ENCODE results near the gene EIF4H.
"Not testable (repeated sequence)": the region's sequence is repeated elsewhere in the genome, so short reads cannot be mapped to it uniquely, and the experiment has no call there.

EIF4H gene

DNA sequence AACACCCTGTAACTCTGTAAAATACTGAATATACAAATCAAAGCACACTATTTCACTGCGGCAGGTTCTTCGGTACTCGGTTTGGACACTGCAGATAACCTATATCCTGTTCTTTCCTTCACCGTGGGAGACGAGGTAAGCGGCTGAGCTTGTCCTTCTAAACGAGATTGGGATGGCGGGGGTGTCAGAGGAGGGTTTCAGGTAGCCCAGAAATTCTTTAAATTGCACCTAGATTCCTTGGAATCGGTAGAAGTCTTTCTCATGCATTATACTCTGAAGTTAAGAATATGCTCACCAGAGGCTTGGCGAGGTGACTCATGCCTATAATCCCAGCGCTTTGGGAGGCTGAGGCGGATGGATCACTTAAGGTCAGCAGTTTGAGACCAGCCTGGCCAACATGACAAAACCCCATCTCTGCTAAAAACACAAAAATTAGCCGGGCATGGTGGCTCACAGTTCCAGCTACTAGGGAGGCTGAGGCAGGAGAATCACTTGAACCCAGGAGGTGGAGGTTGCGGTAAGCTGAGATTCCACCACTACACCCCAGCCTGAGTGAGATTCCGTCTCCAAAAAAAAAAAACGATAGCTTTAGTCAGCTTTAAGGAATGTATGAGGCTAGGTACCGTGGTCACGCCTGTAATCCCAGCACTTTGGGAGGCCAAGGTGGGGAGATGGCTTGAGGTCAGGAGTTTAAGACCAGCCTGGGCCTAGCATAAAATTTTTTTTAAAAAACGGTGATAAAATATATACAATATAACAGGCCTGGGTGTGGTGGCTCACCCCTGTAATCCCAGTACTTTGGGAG, 25.6 kb downstream of the EIF4H start:
- DNase-seq (ENCODE audit: low read depth in 2 of 2), result no peak

DNA sequence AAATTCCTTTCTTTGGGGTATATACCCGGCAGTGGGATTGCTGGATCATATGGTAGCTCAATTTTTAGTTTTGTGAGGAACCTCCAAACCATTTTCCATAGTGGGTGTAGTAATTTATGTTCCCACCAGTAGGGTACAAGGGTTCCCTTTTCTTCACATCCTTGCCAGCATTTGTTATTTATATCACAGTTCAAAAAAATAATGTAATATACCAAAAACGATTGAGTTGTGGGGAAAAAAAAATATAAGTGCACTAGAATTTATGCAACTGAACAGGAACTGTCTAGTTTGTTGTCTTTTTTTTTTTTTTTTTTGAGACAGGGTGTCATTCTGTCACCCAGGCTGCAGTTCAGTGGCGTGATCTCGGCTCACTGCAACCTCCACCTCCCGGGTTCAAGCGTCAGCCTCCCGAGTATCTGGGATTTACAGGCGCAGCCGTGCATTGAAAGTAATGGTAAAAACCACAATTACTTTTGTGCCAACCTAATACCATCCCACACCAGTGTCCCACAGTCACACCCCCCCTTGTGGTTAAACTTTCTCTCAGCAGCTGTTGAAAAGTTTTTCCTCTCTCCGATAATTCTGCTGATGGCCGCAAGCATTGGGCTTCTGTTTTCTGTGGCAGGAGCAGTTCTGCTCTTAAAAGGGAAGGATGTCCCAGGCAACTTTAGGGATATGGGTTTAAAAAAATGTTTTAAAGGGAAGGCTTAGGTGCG, 28.8 kb downstream of the EIF4H start:
- DNase-seq (ENCODE audit: low read depth in 2 of 2), result no peak

DNA sequence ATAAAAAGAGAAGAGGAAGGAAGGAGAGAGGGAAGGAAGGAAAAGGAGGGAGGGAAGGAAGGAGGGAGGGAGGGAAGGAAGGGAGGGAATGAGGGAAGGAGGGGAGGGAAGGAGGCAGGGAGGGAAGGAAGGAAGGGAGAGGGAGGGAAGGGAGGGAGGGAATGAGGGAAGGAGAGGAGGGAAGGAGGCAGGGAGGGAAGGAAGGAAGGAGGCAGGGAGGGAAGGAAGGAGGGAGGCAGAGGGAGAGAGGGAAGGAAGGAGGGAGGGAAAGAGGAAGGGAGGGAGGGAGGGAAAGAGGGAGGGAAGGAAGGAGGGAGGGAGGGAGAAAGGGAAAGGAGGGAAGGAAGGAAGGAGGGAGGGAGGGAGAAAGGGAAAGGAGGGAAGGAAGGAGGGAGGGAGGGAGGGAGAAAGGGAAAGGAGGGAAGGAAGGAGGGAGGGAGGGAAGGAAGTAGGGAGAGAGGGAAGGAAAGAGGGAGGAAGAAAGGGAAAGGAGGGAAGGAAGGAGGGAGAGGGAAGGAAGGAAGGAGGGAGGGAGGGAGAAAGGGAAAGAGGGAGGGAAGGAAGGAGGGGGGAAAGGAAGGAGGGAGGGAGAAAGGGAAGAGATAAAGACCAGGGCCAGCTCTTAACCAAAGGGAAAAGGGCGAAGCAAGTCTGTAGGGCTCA, 29.9 kb downstream of the EIF4H start:
- no peak for DNase-seq (ENCODE audit: low read depth in 2 of 2)

DNA sequence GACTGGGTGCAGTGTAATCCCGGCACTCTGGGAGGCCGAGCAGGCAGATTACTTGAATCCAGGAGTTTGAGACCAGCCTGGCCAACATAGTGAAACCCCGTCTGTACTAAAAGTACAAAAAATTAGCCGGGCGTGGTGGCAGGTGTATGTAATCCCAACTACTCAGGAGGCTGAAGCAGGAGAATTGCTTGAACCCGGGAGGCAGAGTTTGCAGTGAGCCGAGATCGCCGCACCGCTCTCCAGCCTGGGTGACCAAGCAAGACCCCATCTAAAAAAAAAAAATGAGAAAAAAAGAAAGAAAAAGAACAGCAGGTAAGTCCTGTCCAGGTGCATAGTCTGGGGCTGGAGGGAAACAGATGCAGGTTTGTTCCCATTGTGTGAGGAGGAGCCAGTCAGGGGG, 31.9 kb downstream of the EIF4H start:
- not testable (repeated sequence) for DNase-seq (ENCODE audit: low read depth in 2 of 2)

DNA sequence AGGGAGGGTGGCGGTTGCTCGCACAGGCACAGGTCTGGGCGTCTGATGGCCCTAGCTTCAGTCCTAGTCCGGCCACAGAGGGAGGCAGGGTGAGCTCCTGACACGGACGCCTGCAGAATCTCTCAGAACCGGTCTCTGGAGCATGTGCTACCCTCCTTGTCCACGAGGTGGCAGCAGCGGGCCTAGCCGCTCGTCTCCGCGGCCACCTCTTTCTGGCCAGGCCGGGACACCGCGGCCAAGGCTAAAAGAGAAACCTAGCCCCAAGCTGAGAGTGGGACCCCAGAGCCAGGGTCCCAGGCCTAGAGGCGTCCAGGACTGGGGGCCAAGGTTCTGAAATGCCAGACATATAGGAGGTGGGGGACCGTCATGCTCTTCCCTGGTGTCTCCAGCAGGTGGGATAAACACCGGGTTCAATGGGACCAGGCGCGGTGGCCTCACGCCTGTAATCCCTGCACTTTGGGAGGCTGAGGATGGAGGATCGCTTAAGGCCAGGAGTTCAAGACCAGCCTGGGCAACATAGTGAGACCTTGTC, 32.5 kb downstream of the EIF4H start:
- DNase-seq (ENCODE audit: low read depth in 2 of 2), result peak; percentile 67 to 70

DNA sequence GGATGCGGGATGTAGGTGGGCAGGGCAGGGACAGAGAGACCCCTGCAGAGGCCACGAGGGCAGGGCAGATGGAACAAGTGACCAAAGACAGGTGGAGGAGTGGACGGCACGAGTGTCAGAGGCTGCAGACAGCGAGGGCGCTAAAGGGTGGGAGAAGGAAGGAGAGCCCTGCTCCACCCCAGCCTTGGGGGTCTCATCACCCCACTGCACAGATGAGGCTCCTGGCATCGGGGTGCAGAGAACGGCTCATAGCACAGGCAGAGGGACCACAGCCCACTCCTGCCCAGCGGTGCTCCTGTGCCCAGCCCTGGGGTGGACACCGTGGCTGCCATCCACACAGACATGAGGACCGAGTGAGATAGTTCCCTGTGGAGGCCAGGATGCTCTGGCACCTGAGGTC, 33.4 kb downstream of the EIF4H start:
- no peak for DNase-seq (ENCODE audit: low read depth in 2 of 2)

DNA sequence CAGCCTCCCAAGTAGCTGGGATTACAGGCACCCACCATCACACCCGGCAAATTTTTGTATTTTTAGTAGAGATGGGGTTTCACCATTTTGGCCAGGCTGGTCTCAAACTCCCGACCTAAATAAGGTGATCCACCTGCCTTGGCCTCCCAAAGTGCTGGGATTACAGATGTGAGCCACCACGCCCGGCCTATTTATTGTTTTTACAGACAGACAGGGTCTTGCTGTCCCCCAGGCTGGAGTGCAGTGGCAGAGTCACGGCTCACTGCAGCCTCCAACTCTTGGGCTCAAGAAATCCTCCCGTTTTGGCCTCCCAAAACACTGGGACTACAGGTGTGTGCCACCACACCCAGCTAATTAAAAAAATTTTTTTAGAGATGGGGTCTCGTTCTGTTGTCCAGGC, 34.1 kb downstream of the EIF4H start:
- DNase-seq (ENCODE audit: low read depth in 2 of 2), result not testable (repeated sequence)

DNA sequence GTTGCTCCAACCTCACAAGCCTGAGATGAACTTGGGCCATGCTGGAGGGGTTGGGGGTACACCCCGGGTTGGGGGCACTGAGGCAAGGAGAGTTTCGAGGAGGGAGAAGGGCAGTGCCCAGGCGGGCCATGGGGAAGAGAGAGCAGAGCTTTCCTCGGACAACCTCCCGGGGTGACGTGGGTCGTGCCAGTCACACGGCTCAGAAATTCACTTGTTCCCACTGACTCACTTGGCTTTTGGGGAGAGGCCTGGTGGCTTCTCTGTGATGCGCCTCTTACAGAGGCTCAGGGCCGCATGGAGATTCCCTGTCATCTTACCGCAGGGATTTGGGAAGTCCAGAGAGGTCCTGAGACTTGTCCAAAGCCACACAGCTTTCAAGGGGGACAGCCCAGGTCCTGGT, 38.5 kb downstream of the EIF4H start:
- no peak for DNase-seq (ENCODE audit: low read depth in 2 of 2)

DNA sequence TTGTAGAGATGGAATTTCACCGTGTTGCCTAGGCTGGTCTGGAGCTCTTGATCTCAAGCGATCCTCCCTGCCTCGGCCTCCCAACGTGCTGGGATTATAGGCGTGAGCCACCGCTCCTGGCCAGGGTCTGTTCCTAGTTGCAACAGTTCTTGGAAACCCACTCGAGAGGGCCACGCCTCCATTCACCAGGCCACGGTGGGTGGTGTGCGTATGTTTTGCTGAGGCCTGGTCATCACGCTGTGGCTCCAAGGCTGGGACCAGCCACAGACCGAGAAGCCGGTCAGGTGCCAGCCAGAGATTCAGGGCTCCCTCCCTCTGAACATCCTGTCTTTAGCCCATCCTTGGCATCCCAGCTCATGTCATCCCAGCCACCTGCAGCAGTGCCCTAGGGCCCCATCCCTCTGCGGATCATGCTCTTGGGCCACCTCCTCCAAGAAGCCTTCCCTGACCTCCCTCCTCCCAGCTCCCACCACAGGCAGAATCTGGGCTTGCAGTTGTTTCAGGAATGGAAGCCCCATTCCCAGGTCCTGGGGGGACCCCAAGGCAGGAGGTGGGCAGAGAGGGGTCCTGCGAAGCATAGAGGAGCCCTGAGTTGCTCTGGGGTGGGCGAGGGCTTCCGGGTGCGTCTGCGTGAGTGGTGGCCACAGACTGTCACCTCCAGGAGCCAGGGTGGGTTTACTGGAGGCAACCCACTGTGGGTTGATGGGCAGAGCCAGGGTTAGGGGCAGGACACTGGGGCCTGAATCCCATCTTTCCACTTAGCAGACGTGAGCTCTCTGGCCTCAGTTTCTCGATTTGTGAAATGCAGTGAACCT, 40.9 kb downstream of the EIF4H start:
- DNase-seq (ENCODE audit: low read depth in 2 of 2), result no peak

DNA sequence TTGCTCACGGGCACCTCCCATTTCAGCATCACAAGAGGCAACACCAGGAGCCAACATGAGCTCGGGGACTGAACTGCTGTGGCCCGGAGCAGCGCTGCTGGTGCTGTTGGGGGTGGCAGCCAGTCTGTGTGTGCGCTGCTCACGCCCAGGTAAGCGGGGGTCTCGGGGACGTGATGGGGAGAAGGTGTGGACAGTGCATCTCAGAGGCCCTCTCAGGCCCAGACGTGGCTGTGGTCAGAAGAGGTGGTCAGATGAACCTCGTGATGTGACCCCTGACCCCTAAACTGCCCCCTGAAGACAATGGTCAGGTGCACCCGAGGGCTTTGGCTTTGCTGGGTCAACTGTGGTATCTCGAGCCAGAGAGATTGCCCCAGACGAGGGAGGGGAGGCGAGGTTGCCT, 41.8 kb downstream of the EIF4H start:
- no peak for DNase-seq (ENCODE audit: low read depth in 2 of 2)

DNA sequence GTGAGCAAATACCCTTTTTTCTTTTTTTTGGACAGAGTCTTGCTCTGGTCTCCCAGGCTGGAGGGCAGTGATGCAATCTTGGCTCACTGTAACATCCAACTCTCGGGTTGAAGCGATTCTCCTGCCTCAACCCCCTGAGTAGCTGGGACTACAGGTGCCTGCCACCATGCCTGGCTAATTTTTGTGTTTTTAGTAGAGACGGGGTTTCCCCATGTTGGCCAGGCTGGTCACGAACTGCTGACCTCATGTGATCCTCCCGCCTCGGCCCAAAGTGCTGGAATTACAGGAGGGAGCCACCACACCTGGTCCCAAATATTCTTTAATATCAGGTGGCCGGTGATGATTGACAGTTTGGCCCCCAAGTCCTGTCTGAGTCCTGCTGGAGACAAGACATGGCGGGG, 42.2 kb downstream of the EIF4H start:
- no peak for DNase-seq (ENCODE audit: low read depth in 2 of 2)

DNA sequence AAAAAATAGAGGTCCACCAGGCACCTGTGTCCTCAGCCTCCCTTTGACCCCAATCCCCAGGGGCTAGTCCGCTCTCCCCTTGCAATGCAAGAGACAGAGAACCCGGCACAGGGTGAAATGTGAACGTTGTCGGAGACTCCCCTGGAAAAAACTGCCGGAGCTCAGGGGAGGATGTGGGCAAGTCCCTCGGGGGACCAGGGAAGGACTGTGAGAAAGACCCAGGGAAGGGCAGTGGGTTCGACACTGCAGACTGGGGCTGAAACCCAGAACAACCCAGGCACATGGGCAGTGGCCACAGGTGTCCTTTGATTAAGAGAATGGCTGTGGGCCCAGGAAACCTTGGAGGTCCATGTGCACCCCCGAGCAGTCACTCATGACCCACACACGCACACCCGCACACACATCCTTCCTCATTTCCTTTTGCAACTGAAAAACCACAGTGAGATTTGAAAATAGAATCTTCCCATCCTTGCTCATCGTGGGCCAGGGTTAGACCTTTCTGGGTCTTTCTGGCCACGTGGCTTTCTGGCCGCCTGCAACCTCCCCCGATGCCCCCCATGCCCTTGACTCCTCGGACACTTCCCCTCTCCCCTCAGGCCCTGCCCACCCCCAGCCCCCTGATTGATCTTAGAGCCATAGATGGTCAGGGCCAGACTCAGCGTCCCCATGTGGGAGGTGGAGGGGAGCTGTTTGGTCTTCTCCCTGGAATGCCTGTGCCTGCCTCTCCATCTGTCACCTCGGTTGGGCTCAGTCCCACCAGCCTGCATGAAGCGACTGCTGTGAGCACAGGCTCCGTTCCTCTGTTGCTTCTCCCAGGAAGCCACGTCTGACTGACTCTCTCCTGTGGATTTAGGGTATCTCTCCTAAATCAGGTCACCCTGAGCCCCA, 43.5 kb downstream of the EIF4H start:
- DNase-seq (ENCODE audit: low read depth in 2 of 2), result no peak

DNA sequence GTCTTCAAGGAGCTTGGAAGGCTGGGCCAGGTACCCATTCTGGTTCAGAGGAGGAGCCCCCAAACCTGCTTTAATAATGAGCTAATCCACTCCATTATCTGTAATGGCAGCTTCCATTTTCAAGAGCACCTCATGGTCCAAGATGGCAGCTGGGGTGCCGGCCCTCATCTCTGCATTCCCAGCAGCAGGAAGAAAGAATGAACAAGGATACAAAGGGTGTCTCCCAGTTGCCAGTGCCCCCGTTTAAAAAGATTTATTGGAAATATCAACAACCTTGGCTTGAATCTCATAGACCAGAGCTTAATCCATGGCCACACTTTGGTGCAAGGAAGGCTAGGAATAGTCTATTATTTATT, 44.2 kb downstream of the EIF4H start:
- DNase-seq (ENCODE audit: low read depth in 2 of 2), result no peak

DNA sequence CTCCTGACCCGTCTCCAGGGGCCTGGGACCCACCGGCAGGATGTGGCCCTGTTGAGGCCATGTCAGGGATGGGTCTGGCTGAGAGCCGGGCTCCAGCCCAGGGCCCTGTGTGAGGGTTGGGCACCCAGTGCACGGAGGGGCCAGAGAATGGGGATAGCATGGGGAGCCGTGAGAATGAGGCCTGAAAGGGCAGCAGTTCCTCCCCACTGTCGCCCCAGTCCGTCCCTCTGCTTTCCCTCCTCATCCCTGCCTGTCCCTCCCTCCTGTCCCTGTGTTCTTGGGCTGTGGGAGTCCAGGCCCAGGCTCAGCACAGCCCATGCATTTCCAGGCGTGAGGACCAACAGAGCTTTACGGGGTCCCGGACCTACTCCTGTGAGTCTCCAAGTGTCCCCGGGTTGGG, 45.3 kb downstream of the EIF4H start:
- DNase-seq (ENCODE audit: low read depth in 2 of 2), result no peak

DNA sequence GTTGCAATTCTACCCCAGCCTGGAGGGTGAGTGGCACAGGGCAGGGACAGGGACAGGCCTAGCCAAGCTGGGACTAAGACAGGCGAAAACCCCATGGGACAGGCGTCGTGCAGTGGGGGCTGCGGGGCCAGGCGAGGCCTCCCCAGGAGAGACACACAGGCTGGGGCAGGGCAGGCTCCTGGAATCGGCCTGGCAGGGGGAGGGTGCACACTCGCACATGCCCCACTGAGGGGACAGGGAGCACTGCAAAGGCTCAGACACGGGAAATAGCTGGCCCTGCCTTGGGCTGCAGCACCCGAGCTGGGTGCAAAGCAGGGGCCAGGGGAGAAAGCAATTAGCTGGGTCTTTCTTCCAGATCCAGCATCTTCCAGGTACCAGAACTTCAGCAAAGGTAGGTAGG, 46.1 kb downstream of the EIF4H start:
- no peak for DNase-seq (ENCODE audit: low read depth in 2 of 2)

DNA sequence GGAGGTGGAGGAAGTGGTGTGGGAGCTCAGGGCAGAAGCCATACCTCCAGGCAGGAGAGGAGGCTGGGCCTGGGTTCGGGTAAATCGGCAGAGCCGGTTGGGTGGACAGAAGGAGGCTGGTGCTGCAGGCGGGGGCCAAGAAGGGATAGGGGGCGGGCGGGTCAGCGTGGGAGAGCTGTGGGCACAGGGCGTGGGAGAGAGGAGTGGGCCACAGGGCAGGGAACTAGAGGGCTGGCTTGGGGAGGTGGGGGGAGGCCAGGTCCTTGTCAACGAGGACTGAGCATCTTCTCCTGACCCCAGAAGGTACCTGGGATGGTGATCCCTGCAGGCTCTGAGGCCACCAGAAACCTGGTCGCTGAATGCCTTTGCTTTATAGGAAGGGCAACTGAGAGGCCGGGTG, 47.6 kb downstream of the EIF4H start:
- DNase-seq (ENCODE audit: low read depth in 2 of 2), result no peak

DNA sequence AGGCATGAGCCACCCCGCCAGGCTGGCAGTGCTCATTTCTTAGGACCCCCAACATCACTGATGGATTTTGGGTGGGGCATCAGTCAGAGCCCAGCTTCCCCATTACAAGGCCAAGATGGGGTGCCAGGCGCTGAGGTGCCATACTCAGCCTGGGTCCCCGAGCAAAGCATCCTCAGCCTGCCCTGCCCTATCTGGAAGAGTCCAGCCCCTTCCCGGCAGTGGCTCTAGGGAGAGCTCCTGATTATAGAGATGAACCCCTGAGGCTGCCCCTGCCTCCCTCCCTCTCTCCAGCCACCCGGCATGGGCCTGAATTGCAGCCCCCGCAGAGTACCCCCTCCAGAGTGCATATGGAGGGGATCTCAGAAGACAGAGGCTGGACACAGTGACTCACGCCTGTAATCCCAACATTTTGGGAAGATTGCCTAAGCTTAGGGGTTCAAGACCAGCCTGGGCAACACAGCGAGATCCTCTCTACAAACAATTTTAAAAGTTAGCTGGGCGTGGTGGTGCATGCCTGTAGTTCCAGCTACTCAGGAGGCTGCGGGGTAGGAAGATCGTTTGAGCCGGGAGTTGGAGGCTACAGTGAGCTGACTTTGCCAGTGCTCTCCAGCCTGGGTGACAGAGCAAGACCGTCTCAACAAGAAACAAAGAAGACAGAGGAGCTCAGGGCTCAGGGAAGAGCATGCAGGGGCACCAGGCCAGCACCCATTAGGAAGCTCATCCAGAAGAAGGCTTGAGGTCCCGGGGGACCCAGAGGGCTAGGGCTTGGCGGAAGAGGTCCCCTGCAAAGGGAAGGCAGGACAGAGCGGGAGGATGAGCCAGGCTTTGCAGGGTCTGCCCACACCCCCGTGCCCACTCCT, 48.9 kb downstream of the EIF4H start:
- DNase-seq (ENCODE audit: low read depth in 2 of 2), result no peak

DNA sequence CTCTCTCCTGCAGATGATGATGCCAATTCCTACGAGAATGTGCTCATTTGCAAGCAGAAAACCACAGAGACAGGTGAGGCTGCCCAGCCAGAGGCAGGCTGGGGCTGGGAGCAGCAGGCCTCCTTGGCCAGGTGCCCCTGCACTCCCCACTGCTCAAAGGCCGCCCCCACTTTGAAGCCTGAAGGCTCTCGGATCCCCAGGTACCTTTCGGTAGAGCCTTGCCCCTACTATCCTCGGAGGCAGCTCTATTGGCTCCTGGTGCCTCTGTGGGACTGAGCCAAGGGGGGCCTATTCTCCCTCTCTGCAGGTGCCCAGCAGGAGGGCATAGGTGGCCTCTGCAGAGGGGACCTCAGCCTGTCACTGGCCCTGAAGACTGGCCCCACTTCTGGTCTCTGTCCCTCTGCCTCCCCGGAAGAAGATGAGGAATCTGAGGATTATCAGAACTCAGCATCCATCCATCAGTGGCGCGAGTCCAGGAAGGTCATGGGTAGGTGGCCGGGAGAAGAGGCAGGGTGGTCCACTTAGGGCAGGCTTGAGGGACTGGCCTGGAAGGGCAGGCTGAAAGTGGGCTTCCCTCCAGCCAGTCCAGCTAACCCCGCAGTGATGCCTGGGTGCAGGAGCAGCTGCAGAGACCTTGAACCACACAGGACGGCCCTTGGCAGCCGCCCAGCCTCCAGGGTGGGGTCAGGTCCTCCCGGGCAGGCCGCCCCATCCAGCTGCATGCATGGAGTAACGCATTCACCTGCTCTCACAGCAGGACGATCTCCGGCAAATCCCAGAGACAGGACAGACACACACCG, 49.8 kb downstream of the EIF4H start:
- DNase-seq (ENCODE audit: low read depth in 2 of 2), result no peak

DNA sequence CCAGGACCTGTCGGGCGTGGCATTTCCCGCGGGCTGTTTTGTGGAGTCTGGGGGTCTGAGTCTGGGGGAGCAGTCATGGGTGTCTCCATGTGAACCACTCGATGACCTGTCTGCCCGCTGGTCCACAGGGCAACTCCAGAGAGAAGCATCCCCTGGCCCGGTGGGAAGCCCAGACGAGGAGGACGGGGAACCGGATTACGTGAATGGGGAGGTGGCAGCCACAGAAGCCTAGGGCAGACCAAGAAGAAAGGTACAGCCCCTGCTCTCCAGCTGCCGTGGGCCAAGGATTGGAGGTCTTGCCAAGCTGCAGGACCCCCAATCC, 50.3 kb downstream of the EIF4H start:
- no peak for DNase-seq (ENCODE audit: low read depth in 2 of 2)

Data from stimulated activated CD8-positive, alpha-beta memory T cell treated with anti-CD3 and anti-CD28 coated beads, Interleukin-2, amount 100 ng/mL, for 1 hour (primary cell).